ENCODE data around the gene LIMS1.
"Not testable (repeated sequence)": the region's sequence is repeated elsewhere in the genome, so short reads cannot be mapped to it uniquely, and the experiment has no call there.

Gene LIMS1

DNA sequence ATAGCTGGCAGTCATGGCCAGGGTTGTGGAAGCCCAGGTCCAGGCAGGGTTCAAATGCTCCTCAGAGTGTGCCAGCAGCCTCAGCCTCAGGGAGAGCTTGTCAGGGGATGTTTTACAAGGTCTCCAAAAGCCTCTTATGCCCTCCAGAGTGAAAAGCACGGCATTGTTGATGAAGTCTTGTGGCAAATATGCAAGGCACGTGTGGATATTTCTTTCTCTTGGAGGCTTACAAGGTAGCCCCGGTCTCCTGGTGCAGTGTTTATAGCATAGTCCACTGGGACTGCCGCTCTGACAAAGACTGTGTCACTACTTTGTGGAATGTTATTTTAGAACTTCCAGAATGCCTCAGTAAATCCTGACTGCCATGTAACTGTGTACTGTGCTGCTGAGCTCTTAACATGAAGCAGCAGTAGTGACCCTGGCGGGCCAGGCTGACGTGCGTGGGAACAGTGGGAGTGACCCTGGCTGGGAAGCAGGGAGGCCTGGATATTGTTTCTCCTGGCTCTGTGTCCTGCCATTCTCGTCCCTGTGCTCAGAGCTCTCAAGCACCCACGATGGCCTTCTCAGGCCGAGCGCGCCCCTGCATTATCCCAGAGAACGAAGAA, 120.4 kb downstream of the LIMS1 start:
- not testable (repeated sequence) for H3K9me3 ChIP-seq (ENCODE audit: control insufficient read depth, insufficient read depth, low read length); H3K4me1 ChIP-seq (ENCODE audit: insufficient read depth, low read length); H3K9ac ChIP-seq (ENCODE audit: low read depth, low read length); H3K36me3 ChIP-seq (ENCODE audit: insufficient read depth, low read length)

DNA sequence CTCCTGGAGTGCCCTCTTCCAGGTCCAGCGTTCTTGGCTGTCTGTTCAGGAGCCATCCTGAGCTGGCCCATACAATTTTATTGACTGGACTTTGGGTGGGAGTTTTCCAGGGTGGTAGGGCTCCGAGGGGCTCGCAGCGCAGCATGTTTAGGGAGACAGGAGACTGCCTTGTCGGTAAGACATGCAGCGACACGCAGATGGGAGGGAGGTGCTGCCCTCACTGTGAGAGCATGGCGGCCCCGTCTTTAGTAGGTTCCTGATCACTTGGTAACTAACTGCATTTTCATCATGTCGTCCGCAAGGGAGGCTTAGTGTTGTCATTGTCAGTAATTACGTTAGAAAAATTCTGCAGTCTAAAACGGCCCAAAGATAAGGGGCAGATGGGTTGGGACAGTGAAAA, 121.0 kb downstream of the LIMS1 start:
- H3K36me3 ChIP-seq (ENCODE audit: insufficient read depth, low read length); H3K9ac ChIP-seq (ENCODE audit: low read depth, low read length); H3K4me1 ChIP-seq (ENCODE audit: insufficient read depth, low read length); H3K9me3 ChIP-seq (ENCODE audit: control insufficient read depth, insufficient read depth, low read length): not testable (repeated sequence)

DNA sequence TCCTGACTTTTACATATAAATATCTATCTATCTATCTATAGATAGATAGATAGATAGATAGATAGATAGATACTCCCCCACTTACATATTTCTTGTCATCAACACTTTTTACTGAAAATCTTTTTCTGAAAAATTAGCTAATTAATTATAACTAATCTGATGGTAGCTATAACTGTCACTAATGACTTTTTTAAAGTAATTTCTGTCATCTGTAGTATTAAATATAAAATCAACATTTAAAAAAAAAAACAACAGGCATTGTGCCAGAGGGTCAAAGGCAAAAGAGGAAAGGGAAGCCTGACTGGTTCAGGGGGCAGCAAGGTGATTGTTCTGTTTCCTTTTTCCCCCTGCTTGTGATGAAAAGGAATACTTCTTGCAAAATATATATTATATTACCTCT, 122.0 kb downstream of the LIMS1 start:
- not testable (repeated sequence) for H3K4me1 ChIP-seq (ENCODE audit: insufficient read depth, low read length); H3K9ac ChIP-seq (ENCODE audit: low read depth, low read length); H3K36me3 ChIP-seq (ENCODE audit: insufficient read depth, low read length); H3K9me3 ChIP-seq (ENCODE audit: control insufficient read depth, insufficient read depth, low read length)

DNA sequence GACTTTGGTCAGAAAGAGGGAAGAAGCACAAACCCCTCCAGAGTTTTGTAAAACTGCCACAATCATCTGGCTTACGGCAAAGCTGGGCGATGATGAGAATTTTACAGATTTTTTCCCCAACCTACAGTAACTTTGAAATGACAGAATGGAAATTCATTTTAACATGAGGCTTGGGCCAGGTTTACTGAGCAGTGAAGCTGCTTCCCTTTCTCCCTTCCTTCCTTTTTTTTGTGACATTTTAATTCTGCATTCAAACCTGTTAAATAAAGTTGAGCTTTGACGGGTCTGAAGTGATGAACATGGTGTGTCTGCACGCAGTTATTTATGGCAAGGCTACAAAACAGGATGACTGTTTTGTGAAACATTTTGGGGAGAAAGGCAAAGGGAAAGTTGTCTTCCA, 123.2 kb downstream of the LIMS1 start:
- not testable (repeated sequence) for H3K36me3 ChIP-seq (ENCODE audit: insufficient read depth, low read length); H3K9ac ChIP-seq (ENCODE audit: low read depth, low read length); H3K4me1 ChIP-seq (ENCODE audit: insufficient read depth, low read length); H3K9me3 ChIP-seq (ENCODE audit: control insufficient read depth, insufficient read depth, low read length)

DNA sequence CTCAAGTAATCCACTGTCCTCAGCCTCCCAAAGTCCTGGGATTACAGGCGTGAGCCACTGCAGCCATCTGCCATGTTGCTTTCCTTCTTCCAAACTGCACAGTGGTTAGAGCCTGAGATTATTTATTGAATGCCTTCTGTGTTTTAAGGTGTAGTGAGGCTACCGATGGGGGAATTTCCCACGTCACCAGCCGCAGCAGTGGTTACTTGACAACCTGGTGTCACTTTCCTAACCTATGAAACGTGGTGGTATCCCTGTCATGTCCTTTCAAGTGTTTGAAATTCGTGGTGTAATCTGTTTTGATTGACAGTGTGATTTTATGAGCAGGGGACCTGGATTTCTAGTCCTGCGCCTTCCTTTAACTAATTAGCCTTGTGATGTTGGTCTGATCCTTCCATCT, 124.3 kb downstream of the LIMS1 start:
- H3K9ac ChIP-seq (ENCODE audit: low read depth, low read length); H3K36me3 ChIP-seq (ENCODE audit: insufficient read depth, low read length); H3K9me3 ChIP-seq (ENCODE audit: control insufficient read depth, insufficient read depth, low read length); H3K4me1 ChIP-seq (ENCODE audit: insufficient read depth, low read length): not testable (repeated sequence)

DNA sequence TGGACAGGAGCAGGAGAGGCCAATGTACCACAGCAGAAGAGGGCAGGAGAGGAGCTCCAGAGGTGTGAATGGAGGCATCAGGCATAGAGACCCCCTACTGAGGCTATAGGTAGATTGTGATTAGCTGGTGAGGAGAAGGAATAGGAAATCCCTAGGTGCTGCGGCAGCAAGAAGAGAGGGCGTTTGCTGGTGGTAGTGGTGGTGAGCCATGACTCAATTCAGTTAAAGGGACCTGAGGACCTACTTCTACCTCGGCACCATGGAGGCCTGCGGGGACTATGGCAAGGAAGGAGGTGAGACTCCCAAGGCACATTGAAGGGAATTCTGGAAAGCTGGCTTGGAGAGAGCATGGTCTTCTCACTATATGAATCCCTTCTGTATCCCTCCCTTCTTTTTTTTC, 127.2 kb downstream of the LIMS1 start:
- not testable (repeated sequence) for H3K9me3 ChIP-seq (ENCODE audit: control insufficient read depth, insufficient read depth, low read length); H3K36me3 ChIP-seq (ENCODE audit: insufficient read depth, low read length); H3K4me1 ChIP-seq (ENCODE audit: insufficient read depth, low read length); H3K9ac ChIP-seq (ENCODE audit: low read depth, low read length)

DNA sequence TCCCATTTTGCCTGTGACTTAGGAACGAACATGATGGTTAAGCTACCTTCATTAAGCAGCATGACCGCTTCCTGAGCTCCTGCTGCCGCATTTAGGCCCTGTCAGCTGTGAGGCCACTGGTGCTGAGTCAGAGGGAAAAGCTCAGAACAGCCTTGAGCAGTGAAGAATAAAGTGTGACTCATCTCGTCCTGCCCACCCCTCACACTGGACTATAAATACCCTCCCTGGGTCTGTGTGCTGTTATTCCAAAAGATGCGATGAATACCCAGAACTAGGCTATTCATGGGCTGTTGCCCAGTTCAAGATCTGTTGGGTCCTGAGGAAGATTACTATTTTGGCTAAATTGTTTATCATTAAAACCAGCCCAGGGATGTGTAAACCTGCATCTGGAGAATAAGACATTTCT, 127.9 kb downstream of the LIMS1 start:
- H3K9ac ChIP-seq (ENCODE audit: low read depth, low read length); H3K4me1 ChIP-seq (ENCODE audit: insufficient read depth, low read length); H3K9me3 ChIP-seq (ENCODE audit: control insufficient read depth, insufficient read depth, low read length); H3K36me3 ChIP-seq (ENCODE audit: insufficient read depth, low read length): not testable (repeated sequence)

DNA sequence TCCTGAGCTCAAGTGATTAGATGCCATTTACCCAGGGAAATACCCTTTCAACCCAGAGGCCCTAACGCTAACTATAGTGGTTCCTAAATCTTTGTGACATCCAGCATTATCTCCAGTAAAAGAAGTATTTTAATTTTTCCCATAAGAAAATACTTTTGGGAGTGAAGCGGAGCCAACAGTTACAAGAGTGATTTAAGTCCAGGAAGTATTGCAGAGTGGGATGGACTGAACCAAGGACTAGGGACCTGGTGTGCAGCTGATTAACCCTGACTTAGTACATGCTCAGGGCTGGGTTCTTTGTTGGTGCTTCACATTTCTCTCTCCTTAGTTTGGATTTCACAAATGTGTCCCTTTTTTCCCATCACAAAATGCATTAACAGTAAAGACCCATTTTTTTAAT, 129.1 kb downstream of the LIMS1 start:
- H3K9ac ChIP-seq (ENCODE audit: low read depth, low read length); H3K4me1 ChIP-seq (ENCODE audit: insufficient read depth, low read length); H3K9me3 ChIP-seq (ENCODE audit: control insufficient read depth, insufficient read depth, low read length); H3K36me3 ChIP-seq (ENCODE audit: insufficient read depth, low read length): not testable (repeated sequence)

DNA sequence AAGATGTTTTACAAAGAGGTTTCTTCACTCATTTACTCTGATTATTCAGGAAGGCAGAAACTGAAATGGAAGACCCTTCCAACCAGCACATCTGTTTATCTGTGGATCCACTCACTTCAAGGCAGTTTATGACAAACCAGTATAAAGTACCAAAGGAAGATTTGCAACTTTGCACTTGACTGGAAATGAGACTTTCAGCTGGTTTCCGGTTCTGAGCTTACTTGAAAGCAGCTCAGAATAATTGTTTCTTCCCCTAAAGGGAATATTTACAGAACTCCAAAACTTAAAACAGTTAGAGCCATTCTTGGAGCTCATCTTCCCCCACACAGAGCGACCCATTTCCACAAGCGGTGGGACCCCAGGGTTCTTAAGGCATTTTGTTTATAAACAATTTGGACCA, 129.8 kb downstream of the LIMS1 start:
- not testable (repeated sequence) for H3K9me3 ChIP-seq (ENCODE audit: control insufficient read depth, insufficient read depth, low read length); H3K9ac ChIP-seq (ENCODE audit: low read depth, low read length); H3K4me1 ChIP-seq (ENCODE audit: insufficient read depth, low read length); H3K36me3 ChIP-seq (ENCODE audit: insufficient read depth, low read length)

DNA sequence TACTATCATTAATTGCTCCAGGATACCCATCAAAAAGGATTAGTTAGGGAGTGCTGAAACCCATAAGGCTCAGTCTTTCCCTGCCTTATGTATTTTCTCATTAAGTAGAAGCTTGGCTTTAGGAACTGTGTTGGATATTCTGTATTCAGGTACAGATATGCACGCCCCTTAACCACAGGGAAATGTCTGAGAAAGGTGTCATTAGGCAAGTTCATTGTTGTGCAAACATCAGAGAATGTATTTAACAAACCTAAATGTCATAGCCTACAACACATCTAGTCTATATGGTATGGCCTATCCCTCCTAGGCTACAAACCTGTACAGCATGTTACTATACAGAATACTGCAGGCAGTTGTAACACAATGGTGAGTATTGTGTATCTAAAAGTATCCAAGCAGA, 130.7 kb downstream of the LIMS1 start:
- not testable (repeated sequence) for H3K36me3 ChIP-seq (ENCODE audit: insufficient read depth, low read length); H3K9me3 ChIP-seq (ENCODE audit: control insufficient read depth, insufficient read depth, low read length); H3K9ac ChIP-seq (ENCODE audit: low read depth, low read length); H3K4me1 ChIP-seq (ENCODE audit: insufficient read depth, low read length)

DNA sequence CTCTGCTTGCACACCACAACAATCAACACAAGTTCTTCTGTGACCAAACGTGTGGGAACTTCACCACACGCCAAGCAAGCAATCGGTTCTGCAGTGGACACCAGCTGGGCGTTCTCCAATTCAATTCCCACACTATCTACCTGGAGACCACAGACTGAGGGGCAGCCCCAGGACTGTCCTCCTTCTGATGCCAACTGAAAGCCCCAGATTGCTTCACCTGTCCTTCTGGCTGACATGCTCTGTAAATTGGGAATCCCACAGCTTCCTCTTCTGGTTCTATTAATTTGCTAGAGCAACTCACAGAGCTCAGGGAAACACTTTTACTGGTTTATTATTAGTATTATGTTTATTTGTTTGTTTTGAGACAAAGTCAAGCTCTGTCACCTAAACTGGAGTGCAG, 131.7 kb downstream of the LIMS1 start:
- not testable (repeated sequence) for H3K36me3 ChIP-seq (ENCODE audit: insufficient read depth, low read length); H3K9ac ChIP-seq (ENCODE audit: low read depth, low read length); H3K4me1 ChIP-seq (ENCODE audit: insufficient read depth, low read length); H3K9me3 ChIP-seq (ENCODE audit: control insufficient read depth, insufficient read depth, low read length)

DNA sequence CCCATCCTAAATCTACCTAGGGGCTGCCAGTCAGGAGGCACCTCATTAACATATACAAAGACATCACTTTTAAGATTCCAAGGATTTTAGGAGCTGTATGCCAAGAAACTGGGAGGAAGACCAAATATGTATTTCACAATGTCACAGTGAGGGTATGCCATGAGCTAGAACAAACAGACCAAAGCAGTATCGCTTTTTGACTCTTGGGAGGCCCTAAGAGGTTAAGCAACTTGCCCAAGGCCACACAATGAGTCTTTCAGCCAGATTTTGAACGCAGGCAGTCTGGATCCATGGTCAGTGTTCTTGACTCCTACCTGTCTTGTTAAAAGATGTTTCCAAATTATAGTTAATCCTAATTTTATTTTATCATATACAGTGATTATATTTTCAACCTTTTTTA, 132.9 kb downstream of the LIMS1 start:
- not testable (repeated sequence) for H3K9me3 ChIP-seq (ENCODE audit: control insufficient read depth, insufficient read depth, low read length); H3K36me3 ChIP-seq (ENCODE audit: insufficient read depth, low read length); H3K4me1 ChIP-seq (ENCODE audit: insufficient read depth, low read length); H3K9ac ChIP-seq (ENCODE audit: low read depth, low read length)

DNA sequence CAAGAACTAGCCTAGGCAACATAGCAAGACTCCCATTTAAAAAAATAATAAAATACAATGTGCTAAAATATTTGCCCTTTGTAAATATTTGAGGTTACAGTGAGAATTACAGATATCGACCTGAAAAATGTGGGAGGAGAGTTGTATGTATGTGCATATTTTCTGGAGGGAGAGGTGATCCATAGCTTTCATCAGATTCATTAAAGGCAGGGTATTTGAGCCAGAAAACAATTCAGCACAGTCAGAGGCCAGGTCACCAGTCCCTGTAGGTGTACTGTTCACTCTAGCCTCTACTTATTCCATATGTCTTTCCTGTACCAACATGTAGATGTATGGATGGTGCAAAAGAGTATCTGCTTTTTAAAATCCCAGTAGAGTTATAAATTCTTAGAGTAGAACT, 136.0 kb downstream of the LIMS1 start:
- not testable (repeated sequence) for H3K9me3 ChIP-seq (ENCODE audit: control insufficient read depth, insufficient read depth, low read length); H3K9ac ChIP-seq (ENCODE audit: low read depth, low read length); H3K4me1 ChIP-seq (ENCODE audit: insufficient read depth, low read length); H3K36me3 ChIP-seq (ENCODE audit: insufficient read depth, low read length)

DNA sequence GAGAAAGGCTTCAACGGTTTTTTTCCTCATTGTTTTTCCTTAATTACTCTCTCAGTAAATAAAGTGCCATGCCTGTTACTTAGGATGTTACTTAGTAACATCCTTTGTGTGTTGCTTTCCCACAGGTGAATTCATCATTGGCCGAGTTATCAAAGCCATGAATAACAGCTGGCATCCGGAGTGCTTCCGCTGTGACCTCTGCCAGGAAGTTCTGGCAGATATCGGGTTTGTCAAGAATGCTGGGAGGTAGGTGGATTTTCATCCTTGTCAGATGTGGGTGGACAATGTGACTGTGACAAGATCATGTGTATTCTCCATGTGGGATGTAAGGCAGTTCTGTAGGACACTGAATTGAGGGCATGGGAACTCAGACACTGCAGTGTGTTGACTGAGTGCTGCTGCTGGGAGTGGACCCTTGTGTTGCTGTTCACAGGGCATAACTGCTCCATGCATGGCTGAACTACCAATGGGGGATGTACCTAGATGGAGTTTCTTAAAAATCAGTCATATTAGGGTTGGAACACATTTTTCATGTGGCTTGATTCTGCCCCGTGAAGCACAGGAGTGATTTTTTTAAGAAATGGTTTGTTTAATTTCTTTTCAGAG, 138.0 kb downstream of the LIMS1 start:
- H3K9ac ChIP-seq (ENCODE audit: low read depth, low read length); H3K36me3 ChIP-seq (ENCODE audit: insufficient read depth, low read length); H3K9me3 ChIP-seq (ENCODE audit: control insufficient read depth, insufficient read depth, low read length); H3K4me1 ChIP-seq (ENCODE audit: insufficient read depth, low read length): not testable (repeated sequence)

DNA sequence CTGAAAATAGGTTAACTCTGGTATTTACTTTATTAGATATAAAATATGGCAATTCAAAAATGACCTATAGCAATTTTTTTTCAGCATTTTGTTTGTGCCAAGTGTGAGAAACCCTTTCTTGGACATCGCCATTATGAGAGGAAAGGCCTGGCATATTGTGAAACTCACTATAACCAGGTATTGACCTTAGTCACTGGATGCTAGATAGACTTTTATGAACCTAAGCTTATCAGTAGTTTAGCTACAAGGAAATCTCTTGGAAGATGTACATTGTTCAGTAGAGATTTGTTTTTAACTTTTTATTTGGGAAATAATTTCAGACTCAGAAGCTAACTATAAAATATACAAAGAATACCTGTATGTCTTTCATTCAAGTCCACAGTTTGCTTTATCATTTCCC, 142.3 kb downstream of the LIMS1 start:
- H3K9ac ChIP-seq (ENCODE audit: low read depth, low read length); H3K9me3 ChIP-seq (ENCODE audit: control insufficient read depth, insufficient read depth, low read length); H3K4me1 ChIP-seq (ENCODE audit: insufficient read depth, low read length); H3K36me3 ChIP-seq (ENCODE audit: insufficient read depth, low read length): not testable (repeated sequence)

DNA sequence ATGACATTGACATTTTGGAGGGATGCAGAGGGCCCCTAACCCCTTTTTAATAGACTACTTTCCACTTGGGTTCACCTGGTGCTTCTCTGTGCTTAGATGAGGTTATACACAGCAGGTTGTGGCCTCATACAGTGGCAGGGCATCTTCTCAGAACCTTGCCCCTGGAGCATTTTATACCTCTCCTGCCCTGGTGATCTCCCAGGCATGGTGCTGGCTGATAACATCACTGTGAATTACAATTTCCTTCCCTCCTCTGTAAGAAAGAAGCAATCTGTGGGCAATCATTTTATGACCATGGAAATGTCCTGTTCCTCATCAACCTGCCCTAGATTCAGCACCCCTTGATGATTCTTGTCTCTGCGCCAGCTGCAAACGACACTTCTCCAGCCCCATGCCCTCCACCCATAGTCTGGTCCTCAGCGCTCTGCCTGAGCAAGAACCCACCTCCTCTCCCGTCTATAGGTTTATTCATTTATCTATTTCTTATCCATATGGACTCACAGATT, 143.0 kb downstream of the LIMS1 start:
- not testable (repeated sequence) for H3K4me1 ChIP-seq (ENCODE audit: insufficient read depth, low read length); H3K9ac ChIP-seq (ENCODE audit: low read depth, low read length)

More for the DNA sequence above, 143.0 kb downstream of the LIMS1 start:
- not testable (repeated sequence) for H3K9me3 ChIP-seq (ENCODE audit: control insufficient read depth, insufficient read depth, low read length); H3K36me3 ChIP-seq (ENCODE audit: insufficient read depth, low read length)

Data from ES-I3 (cell line).